GM23338 (cell line): ENCODE results near the gene FPGS. TPM values are rescaled to one million over a fixed set of nuclear protein-coding genes. Genes with fewer than 3 reads are reported as not detected.

Experiments used
- ATAC-seq: fragments of 200-7000 bp; cut with Tn5 transposase; 3 replicates; pipeline ENCODE4 v1.9.1; 2020
- DNase-seq: peaks from one replicate; pipeline ENCODE4 v3.0.0-alpha.2; 2015; ENCODE audit warnings: low spot score
- H2AFZ ChIP-seq: fragments of 200-600 bp; sonication (generic); 2 replicates; pipeline ENCODE4 v1.8.0; 2016; ENCODE audit warnings: antibody characterized with exemption, mild to moderate bottlenecking, moderate library complexity
- H3F3A ChIP-seq: fragments of 200-600 bp; sonication (generic); replicated peaks from 2 replicates; pipeline ENCODE4 v1.8.0; 2017; ENCODE audit warnings: antibody characterized with exemption, mixed run types, low read depth
- H3K27ac ChIP-seq: fragments of 200-600 bp; sonication (generic); 2 replicates; pipeline ENCODE4 v1.6.1; 2016; ENCODE audit warnings: low read depth
- H3K27me3 ChIP-seq: fragments of 200-600 bp; sonication (generic); 2 replicates; pipeline ENCODE4 v1.8.0; 2016; ENCODE audit warnings: mild to moderate bottlenecking, mixed run types, moderate library complexity; ENCODE audit not compliant: insufficient read depth
- H3K36me3 ChIP-seq: fragments of 200-600 bp; sonication (generic); 2 replicates; pipeline ENCODE4 v1.8.0; 2016; ENCODE audit warnings: mild to moderate bottlenecking; ENCODE audit not compliant: insufficient read depth
- H3K4me1 ChIP-seq: fragments of 200-600 bp; sonication (generic); 2 replicates; pipeline ENCODE4 v1.8.0; 2016; ENCODE audit warnings: mild to moderate bottlenecking, moderate library complexity; ENCODE audit not compliant: insufficient read depth
- H3K4me2 ChIP-seq: fragments of 200-600 bp; sonication (generic); 2 replicates; pipeline ENCODE4 v1.7.1; 2017; ENCODE audit warnings: mixed run types
- H3K4me3 ChIP-seq: fragments of 200-600 bp; sonication (generic); 2 replicates; pipeline ENCODE4 v1.6.1; 2016; ENCODE audit warnings: mixed run types
- H3K79me2 ChIP-seq: fragments of 200-600 bp; sonication (generic); replicated peaks from 2 replicates; pipeline ENCODE4 v1.8.0; 2017; ENCODE audit warnings: mild to moderate bottlenecking; ENCODE audit not compliant: insufficient read depth
- H3K9me2 ChIP-seq: fragments of 200-600 bp; sonication (generic); 2 replicates; pipeline ENCODE4 v1.8.0; 2017; ENCODE audit not compliant: insufficient read depth
- H4K20me1 ChIP-seq: fragments of 200-600 bp; sonication (generic); replicated peaks from 2 replicates; pipeline ENCODE4 v1.8.0; 2017; ENCODE audit warnings: mild to moderate bottlenecking; ENCODE audit not compliant: insufficient read depth
- H3K27ac Mint-ChIP-seq: 2 replicates; pipeline ENCODE4 v1.8.0; 2020; ENCODE audit warnings: inconsistent platforms, mild to moderate bottlenecking, moderate library complexity, mixed read lengths
- H3K27me3 Mint-ChIP-seq: 3 replicates; pipeline ENCODE4 v1.8.0; 2022; ENCODE audit warnings: low read depth, mild to moderate bottlenecking, moderate library complexity, mixed read lengths, inconsistent platforms; ENCODE audit not compliant: insufficient read depth, poor library complexity
- H3K36me3 Mint-ChIP-seq: 3 replicates; pipeline ENCODE4 v1.8.0; 2021; ENCODE audit warnings: low read depth, mild to moderate bottlenecking, inconsistent platforms, moderate library complexity, mixed read lengths
- H3K4me1 Mint-ChIP-seq: 3 replicates; pipeline ENCODE4 v1.8.0; 2020; ENCODE audit warnings: mild to moderate bottlenecking, inconsistent platforms, mixed read lengths
- H3K4me3 Mint-ChIP-seq: 3 replicates; pipeline ENCODE4 v1.8.0; 2021; ENCODE audit warnings: moderate library complexity, mild to moderate bottlenecking, inconsistent platforms, mixed read lengths
- H3K9me3 Mint-ChIP-seq: 3 replicates; pipeline ENCODE4 v1.8.0; 2020; ENCODE audit warnings: moderate library complexity, mild to moderate bottlenecking, inconsistent platforms, mixed read lengths
- CREB1 ChIP-seq: fragments of 250-450 bp; sonication (Bioruptor Pico); IDR thresholded peaks from 2 replicates; pipeline ENCODE4 v1.5.0; 2020; ENCODE audit warnings: low read depth, mild to moderate bottlenecking, moderate library complexity
- EZH2 ChIP-seq: fragments of 200-600 bp; sonication (generic); IDR thresholded peaks from one replicate; pipeline ENCODE4 v1.8.0; 2017; ENCODE audit warnings: antibody characterized with exemption, mild to moderate bottlenecking, low read depth; ENCODE audit not compliant: unreplicated experiment
- EZH2phosphoT487 ChIP-seq: fragments of 200-600 bp; sonication (generic); IDR thresholded peaks from one replicate; pipeline ENCODE4 v1.8.1; 2018; ENCODE audit warnings: antibody characterized with exemption; ENCODE audit not compliant: unreplicated experiment
- JUNB ChIP-seq: IDR thresholded peaks from one replicate; pipeline ENCODE4 v1.6.1; 2016; ENCODE audit warnings: antibody characterized with exemption; ENCODE audit not compliant: unreplicated experiment
- NANOG ChIP-seq: IDR thresholded peaks from 2 replicates; pipeline ENCODE4 v1.6.1; 2016; ENCODE audit warnings: antibody characterized with exemption, borderline replicate concordance
- POLR2AphosphoS5 ChIP-seq: IDR thresholded peaks from 2 replicates; pipeline ENCODE4 v1.6.1; 2016; ENCODE audit warnings: antibody characterized with exemption, low read depth
- REST ChIP-seq: IDR thresholded peaks from one replicate; pipeline ENCODE4 v1.6.1; 2018; ENCODE audit warnings: antibody characterized with exemption; ENCODE audit not compliant: unreplicated experiment
- STAT1 ChIP-seq: IDR thresholded peaks from one replicate; pipeline ENCODE4 v1.6.1; 2016; ENCODE audit warnings: antibody characterized with exemption; ENCODE audit not compliant: unreplicated experiment
- ZNF114 ChIP-seq: fragments of 250-450 bp; sonication (Bioruptor Pico); IDR thresholded peaks from 2 replicates; pipeline ENCODE4 v1.5.0; 2020; ENCODE audit warnings: mild to moderate bottlenecking, moderate library complexity
- ZNF331 ChIP-seq: fragments of 250-450 bp; sonication (Bioruptor Pico); IDR thresholded peaks from 2 replicates; pipeline ENCODE4 v1.5.0; 2020; ENCODE audit warnings: low read depth, mild to moderate bottlenecking, moderate library complexity
- polyA plus RNA-seq: library from polyadenylated mRNA; unstranded; fragments of >200 nt; fragmentation: Nextera tagmentation; extraction: Ambion mirVana; gene quantifications from 2 replicates; pipeline ENCODE4 v1.2.1, GENCODE V29; 2016
- total RNA-seq: library from RNA; depleted of rRNA; stranded (reverse); fragments of >200 nt; shearing (Covaris generic); gene quantifications from 2 replicates; pipeline ENCODE4 v1.2.3, GENCODE V29; 2014
- TF ChIP-seq, protein P1 (sequence below): IDR thresholded peaks from 2 replicates; pipeline ENCODE4 v1.6.1; 2016; ENCODE audit warnings: antibody characterized with exemption
- TF ChIP-seq, protein P2 (sequence below): fragments of 250-450 bp; sonication (Bioruptor Pico); IDR thresholded peaks from 2 replicates; pipeline ENCODE4 v1.5.0; 2020; ENCODE audit warnings: mild to moderate bottlenecking, moderate library complexity
- TF ChIP-seq, protein P3 (sequence below), 2 experiments: fragments of 200-600 bp in 1 of 2; sonication (generic) in 1 of 2; conservative IDR thresholded peaks; 2 replicates each; pipeline versions ENCODE4 v1.5.1 to v1.6.1; 2016 to 2017; ENCODE audit warnings: antibody characterized with exemption in 2 of 2, low read depth in 2 of 2, mild to moderate bottlenecking in 2 of 2, moderate library complexity in 1 of 2

FPGS gene
- total and polyA plus RNA-seq, 2 experiments from 2014 or later = 40.7 to 87.2 TPM

GRCh38 chr9:127838375-127839078 is 35.8 kb downstream of the FPGS start:
- no peaks in the 10 kb centered on the region for H3F3A ChIP-seq
- Mint-ChIP-seq H3K27me3 (peaks cover 2% of the 10 kb centered on the region), H3K4me1 (peaks cover 7% of the 10 kb centered on the region), H3K4me3 (no peak overlapping the region), H3K27ac (no peak overlapping the region; the same call in 1 of the 2 replicates), H3K36me3 (no peaks in the 10 kb centered on the region), H3K9me3 (no peaks in the 10 kb centered on the region)
- H3K36me3 ChIP-seq = no peaks in the 10 kb centered on the region
- H3K4me2 ChIP-seq = no peak overlapping the region
- no peak overlapping the region for H3K4me3 ChIP-seq
- no peak for DNase-seq
- H3K27me3 ChIP-seq = no peaks in the 10 kb centered on the region
- no peaks in the 10 kb centered on the region for H3K79me2 ChIP-seq
- no peak overlapping the region for H2AFZ ChIP-seq
- ATAC-seq = peak; percentile 52
- H4K20me1 ChIP-seq = no peaks in the 10 kb centered on the region
- no peak for TF ChIP-seq STAT1
- TF ChIP-seq, protein P1, sequence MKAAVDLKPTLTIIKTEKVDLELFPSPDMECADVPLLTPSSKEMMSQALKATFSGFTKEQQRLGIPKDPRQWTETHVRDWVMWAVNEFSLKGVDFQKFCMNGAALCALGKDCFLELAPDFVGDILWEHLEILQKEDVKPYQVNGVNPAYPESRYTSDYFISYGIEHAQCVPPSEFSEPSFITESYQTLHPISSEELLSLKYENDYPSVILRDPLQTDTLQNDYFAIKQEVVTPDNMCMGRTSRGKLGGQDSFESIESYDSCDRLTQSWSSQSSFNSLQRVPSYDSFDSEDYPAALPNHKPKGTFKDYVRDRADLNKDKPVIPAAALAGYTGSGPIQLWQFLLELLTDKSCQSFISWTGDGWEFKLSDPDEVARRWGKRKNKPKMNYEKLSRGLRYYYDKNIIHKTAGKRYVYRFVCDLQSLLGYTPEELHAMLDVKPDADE = no peak
- no peak for TF ChIP-seq ZNF331 (CRISPR knock-in tag)
- no peak for TF ChIP-seq JUNB
- TF ChIP-seq, protein P2, sequence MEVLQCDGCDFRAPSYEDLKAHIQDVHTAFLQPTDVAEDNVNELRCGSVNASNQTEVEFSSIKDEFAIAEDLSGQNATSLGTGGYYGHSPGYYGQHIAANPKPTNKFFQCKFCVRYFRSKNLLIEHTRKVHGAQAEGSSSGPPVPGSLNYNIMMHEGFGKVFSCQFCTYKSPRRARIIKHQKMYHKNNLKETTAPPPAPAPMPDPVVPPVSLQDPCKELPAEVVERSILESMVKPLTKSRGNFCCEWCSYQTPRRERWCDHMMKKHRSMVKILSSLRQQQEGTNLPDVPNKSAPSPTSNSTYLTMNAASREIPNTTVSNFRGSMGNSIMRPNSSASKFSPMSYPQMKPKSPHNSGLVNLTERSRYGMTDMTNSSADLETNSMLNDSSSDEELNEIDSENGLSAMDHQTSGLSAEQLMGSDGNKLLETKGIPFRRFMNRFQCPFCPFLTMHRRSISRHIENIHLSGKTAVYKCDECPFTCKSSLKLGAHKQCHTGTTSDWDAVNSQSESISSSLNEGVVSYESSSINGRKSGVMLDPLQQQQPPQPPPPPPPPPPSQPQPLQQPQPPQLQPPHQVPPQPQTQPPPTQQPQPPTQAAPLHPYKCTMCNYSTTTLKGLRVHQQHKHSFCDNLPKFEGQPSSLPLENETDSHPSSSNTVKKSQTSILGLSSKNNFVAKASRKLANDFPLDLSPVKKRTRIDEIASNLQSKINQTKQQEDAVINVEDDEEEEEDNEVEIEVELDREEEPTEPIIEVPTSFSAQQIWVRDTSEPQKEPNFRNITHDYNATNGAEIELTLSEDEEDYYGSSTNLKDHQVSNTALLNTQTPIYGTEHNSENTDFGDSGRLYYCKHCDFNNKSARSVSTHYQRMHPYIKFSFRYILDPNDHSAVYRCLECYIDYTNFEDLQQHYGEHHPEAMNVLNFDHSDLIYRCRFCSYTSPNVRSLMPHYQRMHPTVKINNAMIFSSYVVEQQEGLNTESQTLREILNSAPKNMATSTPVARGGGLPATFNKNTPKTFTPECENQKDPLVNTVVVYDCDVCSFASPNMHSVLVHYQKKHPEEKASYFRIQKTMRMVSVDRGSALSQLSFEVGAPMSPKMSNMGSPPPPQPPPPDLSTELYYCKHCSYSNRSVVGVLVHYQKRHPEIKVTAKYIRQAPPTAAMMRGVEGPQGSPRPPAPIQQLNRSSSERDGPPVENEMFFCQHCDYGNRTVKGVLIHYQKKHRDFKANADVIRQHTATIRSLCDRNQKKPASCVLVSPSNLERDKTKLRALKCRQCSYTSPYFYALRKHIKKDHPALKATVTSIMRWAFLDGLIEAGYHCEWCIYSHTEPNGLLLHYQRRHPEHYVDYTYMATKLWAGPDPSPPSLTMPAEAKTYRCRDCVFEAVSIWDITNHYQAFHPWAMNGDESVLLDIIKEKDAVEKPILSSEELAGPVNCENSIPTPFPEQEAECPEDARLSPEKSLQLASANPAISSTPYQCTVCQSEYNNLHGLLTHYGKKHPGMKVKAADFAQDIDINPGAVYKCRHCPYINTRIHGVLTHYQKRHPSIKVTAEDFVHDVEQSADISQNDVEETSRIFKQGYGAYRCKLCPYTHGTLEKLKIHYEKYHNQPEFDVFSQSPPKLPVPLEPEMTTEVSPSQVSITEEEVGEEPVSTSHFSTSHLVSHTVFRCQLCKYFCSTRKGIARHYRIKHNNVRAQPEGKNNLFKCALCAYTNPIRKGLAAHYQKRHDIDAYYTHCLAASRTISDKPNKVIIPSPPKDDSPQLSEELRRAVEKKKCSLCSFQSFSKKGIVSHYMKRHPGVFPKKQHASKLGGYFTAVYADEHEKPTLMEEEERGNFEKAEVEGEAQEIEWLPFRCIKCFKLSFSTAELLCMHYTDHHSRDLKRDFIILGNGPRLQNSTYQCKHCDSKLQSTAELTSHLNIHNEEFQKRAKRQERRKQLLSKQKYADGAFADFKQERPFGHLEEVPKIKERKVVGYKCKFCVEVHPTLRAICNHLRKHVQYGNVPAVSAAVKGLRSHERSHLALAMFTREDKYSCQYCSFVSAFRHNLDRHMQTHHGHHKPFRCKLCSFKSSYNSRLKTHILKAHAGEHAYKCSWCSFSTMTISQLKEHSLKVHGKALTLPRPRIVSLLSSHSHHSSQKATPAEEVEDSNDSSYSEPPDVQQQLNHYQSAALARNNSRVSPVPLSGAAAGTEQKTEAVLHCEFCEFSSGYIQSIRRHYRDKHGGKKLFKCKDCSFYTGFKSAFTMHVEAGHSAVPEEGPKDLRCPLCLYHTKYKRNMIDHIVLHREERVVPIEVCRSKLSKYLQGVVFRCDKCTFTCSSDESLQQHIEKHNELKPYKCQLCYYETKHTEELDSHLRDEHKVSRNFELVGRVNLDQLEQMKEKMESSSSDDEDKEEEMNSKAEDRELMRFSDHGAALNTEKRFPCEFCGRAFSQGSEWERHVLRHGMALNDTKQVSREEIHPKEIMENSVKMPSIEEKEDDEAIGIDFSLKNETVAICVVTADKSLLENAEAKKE = no peak
- no peak for TF ChIP-seq REST
- TF ChIP-seq NANOG = no peak
- no peak for TF ChIP-seq CREB1 (CRISPR knock-in tag)
- TF ChIP-seq POLR2AphosphoS5 = no peak
- TF ChIP-seq EZH2 = no peak
- TF ChIP-seq, protein P3, sequence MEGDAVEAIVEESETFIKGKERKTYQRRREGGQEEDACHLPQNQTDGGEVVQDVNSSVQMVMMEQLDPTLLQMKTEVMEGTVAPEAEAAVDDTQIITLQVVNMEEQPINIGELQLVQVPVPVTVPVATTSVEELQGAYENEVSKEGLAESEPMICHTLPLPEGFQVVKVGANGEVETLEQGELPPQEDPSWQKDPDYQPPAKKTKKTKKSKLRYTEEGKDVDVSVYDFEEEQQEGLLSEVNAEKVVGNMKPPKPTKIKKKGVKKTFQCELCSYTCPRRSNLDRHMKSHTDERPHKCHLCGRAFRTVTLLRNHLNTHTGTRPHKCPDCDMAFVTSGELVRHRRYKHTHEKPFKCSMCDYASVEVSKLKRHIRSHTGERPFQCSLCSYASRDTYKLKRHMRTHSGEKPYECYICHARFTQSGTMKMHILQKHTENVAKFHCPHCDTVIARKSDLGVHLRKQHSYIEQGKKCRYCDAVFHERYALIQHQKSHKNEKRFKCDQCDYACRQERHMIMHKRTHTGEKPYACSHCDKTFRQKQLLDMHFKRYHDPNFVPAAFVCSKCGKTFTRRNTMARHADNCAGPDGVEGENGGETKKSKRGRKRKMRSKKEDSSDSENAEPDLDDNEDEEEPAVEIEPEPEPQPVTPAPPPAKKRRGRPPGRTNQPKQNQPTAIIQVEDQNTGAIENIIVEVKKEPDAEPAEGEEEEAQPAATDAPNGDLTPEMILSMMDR (conservative IDR thresholded peaks at IDR 0.05; ENCODE audit: low read depth in 2 of 2) = no peak
- no peak for TF ChIP-seq ZNF114 (CRISPR knock-in tag)
- TF ChIP-seq EZH2phosphoT487 = no peak
- H3K4me1 ChIP-seq = no peaks in the 10 kb centered on the region
- H3K9me2 ChIP-seq = no peaks in the 10 kb centered on the region
- H3K27ac ChIP-seq = no peak overlapping the region
